ENCODE results near the gene IVD.

IVD gene

GRCh38 chr15:40381818-40382529, 23.6 kb upstream of the IVD start:
- H3K27ac ChIP-seq (ENCODE audit: low read depth, low read length) = no peak overlapping the region
- peaks cover 10% of the 10 kb centered on the region for H3K79me1 ChIP-seq (ENCODE audit: low read length)
- no peak overlapping the region for H2AK5ac ChIP-seq (ENCODE audit: low read length)
- DNase-seq = no peak
- peaks cover 10% of the 10 kb centered on the region for H3K36me3 ChIP-seq (ENCODE audit: control insufficient read depth, insufficient read depth, low read length)
- H3K9ac ChIP-seq (ENCODE audit: low read length) = no peak overlapping the region
- no peak overlapping the region for H3K4me3 ChIP-seq (ENCODE audit: low read length)
- no peak overlapping the region for H2BK15ac ChIP-seq (replicated peaks; ENCODE audit: low read depth)
- H3K56ac ChIP-seq (ENCODE audit: low read length) = no peak overlapping the region
- H3K18ac ChIP-seq (ENCODE audit: low read length) = no peak overlapping the region
- no peak overlapping the region for H3K23ac ChIP-seq (ENCODE audit: low read length)
- H3K4me1 ChIP-seq (ENCODE audit: control insufficient read depth, low read depth, low read length) = peaks cover 2% of the 10 kb centered on the region
- peaks cover 17% of the 10 kb centered on the region for H3K79me2 ChIP-seq (ENCODE audit: control insufficient read depth, insufficient read depth, low read length)
- no peaks in the 10 kb centered on the region for H3K27me3 ChIP-seq (ENCODE audit: insufficient read depth, low read length, poor library complexity)
- peak overlapping the region; percentile 44 for H3K4me2 ChIP-seq (ENCODE audit: low read length)
- H2BK120ac ChIP-seq (ENCODE audit: low read depth, low read length) = no peak overlapping the region
- no peak overlapping the region for H4K8ac ChIP-seq (ENCODE audit: low read depth, low read length)
- WGBS (ENCODE audit: extremely low coverage, insufficient coverage, low lambda C conversion rate) = no CpG with 5 or more reads among the region's 11 CpGs
- H4K5ac ChIP-seq (ENCODE audit: low read length) = no peak overlapping the region
- no peak overlapping the region for H3K4ac ChIP-seq (ENCODE audit: low read depth, low read length)
- H2BK5ac ChIP-seq (ENCODE audit: low read length) = no peak overlapping the region

GRCh38 chr15:40382580-40383456, 22.8 kb upstream of the IVD start, which contains the start of gene KNSTRN:
TSS of gene KNSTRN (plus strand) at chr15:40382721. CDS start at chr15:40382836, 115 bp downstream.
- peak within 1 kb of the TSS; percentile 59 for H3K4me2 ChIP-seq (ENCODE audit: low read length)
- H3K23ac ChIP-seq (ENCODE audit: low read length) = peak within 1 kb of the TSS; percentile 68
- peaks cover 2% of the 10 kb centered on the region for H3K4me1 ChIP-seq (ENCODE audit: control insufficient read depth, low read depth, low read length)
- no peak within 1 kb of the TSS for H3K27ac ChIP-seq (ENCODE audit: low read depth, low read length)
- H2BK15ac ChIP-seq (replicated peaks; ENCODE audit: low read depth) = no peak within 1 kb of the TSS
- H4K8ac ChIP-seq (ENCODE audit: low read depth, low read length) = no peak within 1 kb of the TSS
- H3K4me3 ChIP-seq (ENCODE audit: low read length) = peak within 1 kb of the TSS; percentile 97
- no peak within 1 kb of the TSS for H2BK120ac ChIP-seq (ENCODE audit: low read depth, low read length)
- peak within 1 kb of the TSS; percentile 20 for H3K18ac ChIP-seq (ENCODE audit: low read length)
- H4K5ac ChIP-seq (ENCODE audit: low read length) = no peak within 1 kb of the TSS
- H3K56ac ChIP-seq (ENCODE audit: low read length) = peak within 1 kb of the TSS; percentile 98
- WGBS (ENCODE audit: extremely low coverage, insufficient coverage, low lambda C conversion rate) = no CpG with 5 or more reads among the region's 57 CpGs
- H3K36me3 ChIP-seq (ENCODE audit: control insufficient read depth, insufficient read depth, low read length) = peaks cover 15% of the 10 kb centered on the region
- no peaks in the 10 kb centered on the region for H3K27me3 ChIP-seq (ENCODE audit: insufficient read depth, low read length, poor library complexity)
- H3K4ac ChIP-seq (ENCODE audit: low read depth, low read length) = no peak within 1 kb of the TSS
- H2BK5ac ChIP-seq (ENCODE audit: low read length) = no peak within 1 kb of the TSS
- H3K79me2 ChIP-seq (ENCODE audit: control insufficient read depth, insufficient read depth, low read length) = peaks cover 17% of the 10 kb centered on the region
- peak within 1 kb of the TSS; percentile 82 for H3K9ac ChIP-seq (ENCODE audit: low read length)
- H3K79me1 ChIP-seq (ENCODE audit: low read length) = peaks cover 10% of the 10 kb centered on the region
- peak; percentile 97 for DNase-seq
- no peak within 1 kb of the TSS for H2AK5ac ChIP-seq (ENCODE audit: low read length)

- no peak overlapping the region for H3K18ac ChIP-seq (ENCODE audit: low read length)
- no peak overlapping the region for H3K4ac ChIP-seq (ENCODE audit: low read depth, low read length)
- no peak overlapping the region for H2BK5ac ChIP-seq (ENCODE audit: low read length)
- no CpG with 5 or more reads among the region's 3 CpGs for WGBS (ENCODE audit: extremely low coverage, insufficient coverage, low lambda C conversion rate)
- peaks cover 2% of the 10 kb centered on the region for H3K4me1 ChIP-seq (ENCODE audit: control insufficient read depth, low read depth, low read length)
- H3K27me3 ChIP-seq (ENCODE audit: insufficient read depth, low read length, poor library complexity) = no peaks in the 10 kb centered on the region
- no peak for DNase-seq
- no peak overlapping the region for H3K23ac ChIP-seq (ENCODE audit: low read length)
- H3K79me1 ChIP-seq (ENCODE audit: low read length) = peaks cover 10% of the 10 kb centered on the region
- H3K27ac ChIP-seq (ENCODE audit: low read depth, low read length) = no peak overlapping the region
- H2BK15ac ChIP-seq (replicated peaks; ENCODE audit: low read depth) = no peak overlapping the region
- H4K8ac ChIP-seq (ENCODE audit: low read depth, low read length) = no peak overlapping the region
- H3K36me3 ChIP-seq (ENCODE audit: control insufficient read depth, insufficient read depth, low read length) = peaks cover 26% of the 10 kb centered on the region
- H3K9ac ChIP-seq (ENCODE audit: low read length) = no peak overlapping the region
- peaks cover 17% of the 10 kb centered on the region for H3K79me2 ChIP-seq (ENCODE audit: control insufficient read depth, insufficient read depth, low read length)
- H4K5ac ChIP-seq (ENCODE audit: low read length) = no peak overlapping the region
- H2AK5ac ChIP-seq (ENCODE audit: low read length) = no peak overlapping the region
- no peak overlapping the region for H3K4me3 ChIP-seq (ENCODE audit: low read length)
- H2BK120ac ChIP-seq (ENCODE audit: low read depth, low read length) = no peak overlapping the region
- no peak overlapping the region for H3K56ac ChIP-seq (ENCODE audit: low read length)
- no peak overlapping the region for H3K4me2 ChIP-seq (ENCODE audit: low read length)
Observed at GRCh38 chr15:40386480-40386879, 19.1 kb upstream of the IVD start.

GRCh38 chr15:40388941-40389823, 16.4 kb upstream of the IVD start:
- H2BK120ac ChIP-seq (ENCODE audit: low read depth, low read length) = no peak overlapping the region
- no peak overlapping the region for H2BK15ac ChIP-seq (replicated peaks; ENCODE audit: low read depth)
- no peak overlapping the region for H3K4me3 ChIP-seq (ENCODE audit: low read length)
- no peak for DNase-seq
- H3K4me1 ChIP-seq (ENCODE audit: control insufficient read depth, low read depth, low read length) = no peaks in the 10 kb centered on the region
- H3K56ac ChIP-seq (ENCODE audit: low read length) = no peak overlapping the region
- H2AK5ac ChIP-seq (ENCODE audit: low read length) = no peak overlapping the region
- H3K4me2 ChIP-seq (ENCODE audit: low read length) = no peak overlapping the region
- H4K8ac ChIP-seq (ENCODE audit: low read depth, low read length) = no peak overlapping the region
- H3K27me3 ChIP-seq (ENCODE audit: insufficient read depth, low read length, poor library complexity) = no peaks in the 10 kb centered on the region
- H4K5ac ChIP-seq (ENCODE audit: low read length) = no peak overlapping the region
- no peak overlapping the region for H3K4ac ChIP-seq (ENCODE audit: low read depth, low read length)
- no peak overlapping the region for H3K27ac ChIP-seq (ENCODE audit: low read depth, low read length)
- peaks cover 9% of the 10 kb centered on the region for H3K79me1 ChIP-seq (ENCODE audit: low read length)
- no peak overlapping the region for H2BK5ac ChIP-seq (ENCODE audit: low read length)
- H3K79me2 ChIP-seq (ENCODE audit: control insufficient read depth, insufficient read depth, low read length) = peaks cover 8% of the 10 kb centered on the region
- WGBS (ENCODE audit: extremely low coverage, insufficient coverage, low lambda C conversion rate) = no CpG with 5 or more reads among the region's 13 CpGs
- H3K18ac ChIP-seq (ENCODE audit: low read length) = no peak overlapping the region
- no peak overlapping the region for H3K23ac ChIP-seq (ENCODE audit: low read length)
- no peak overlapping the region for H3K9ac ChIP-seq (ENCODE audit: low read length)
- H3K36me3 ChIP-seq (ENCODE audit: control insufficient read depth, insufficient read depth, low read length) = peaks cover 35% of the 10 kb centered on the region

- Histone ChIP-seq H2BK120ac (ENCODE audit: low read depth, low read length) (no peak overlapping the region), H3K23ac (ENCODE audit: low read length) (no peak overlapping the region), H3K4me3 (ENCODE audit: low read length) (no peak overlapping the region), H3K9ac (ENCODE audit: low read length) (no peak overlapping the region), H3K79me2 (ENCODE audit: control insufficient read depth, insufficient read depth, low read length) (peaks cover 2% of the 10 kb centered on the region), H3K4me2 (ENCODE audit: low read length) (no peak overlapping the region), H3K27ac (ENCODE audit: low read depth, low read length) (no peak overlapping the region), H3K79me1 (ENCODE audit: low read length) (peaks cover 6% of the 10 kb centered on the region), H3K36me3 (ENCODE audit: control insufficient read depth, insufficient read depth, low read length) (peaks cover 35% of the 10 kb centered on the region), H2AK5ac (ENCODE audit: low read length) (no peak overlapping the region), H2BK15ac (replicated peaks; ENCODE audit: low read depth) (no peak overlapping the region), H4K5ac (ENCODE audit: low read length) (no peak overlapping the region), H3K56ac (ENCODE audit: low read length) (no peak overlapping the region), H3K27me3 (ENCODE audit: insufficient read depth, low read length, poor library complexity) (no peaks in the 10 kb centered on the region), H3K18ac (ENCODE audit: low read length) (no peak overlapping the region), H2BK5ac (ENCODE audit: low read length) (no peak overlapping the region), H3K4me1 (ENCODE audit: control insufficient read depth, low read depth, low read length) (no peaks in the 10 kb centered on the region), H4K8ac (ENCODE audit: low read depth, low read length) (no peak overlapping the region), H3K4ac (ENCODE audit: low read depth, low read length) (no peak overlapping the region)
- no peak for DNase-seq
- WGBS (ENCODE audit: extremely low coverage, insufficient coverage, low lambda C conversion rate) = no CpG with 5 or more reads among the region's 2 CpGs
Observed at GRCh38 chr15:40389824-40390595, 15.6 kb upstream of the IVD start.

All from mesendoderm (in vitro differentiated cells).